ENCODE results near the gene THAP9. TPM values are rescaled to one million over a fixed set of nuclear protein-coding genes. Genes with fewer than 3 reads are reported as not detected.
A peak's percentile ranks its signal among the peaks of the same experiment; 100 is the strongest.

Gene THAP9
- total RNA-seq, 2 experiments from 2014 or later, result 10.5 to 16.4 TPM

DNA sequence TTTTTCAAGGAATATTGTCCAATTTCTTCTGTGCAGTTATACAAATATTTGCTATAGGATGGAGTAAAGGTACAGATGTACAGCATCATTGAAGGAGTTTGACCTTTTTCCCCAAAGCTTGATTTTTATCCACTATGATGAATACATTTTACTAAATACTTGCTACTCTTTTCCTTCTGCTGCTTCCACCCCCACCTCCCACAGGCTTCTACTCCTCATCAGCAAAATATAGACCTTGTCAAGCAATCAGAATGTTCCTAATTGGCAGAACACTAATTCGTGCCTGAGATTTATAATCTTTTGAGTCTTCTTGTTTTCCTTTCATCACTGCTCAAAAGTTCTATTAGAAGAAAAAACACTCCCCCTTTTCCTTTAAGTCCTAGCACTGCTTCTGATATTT is 3.8 kb upstream of the THAP9 start:
- Histone ChIP-seq H3K36me3 (ENCODE audit: insufficient read depth, low read length) (peaks cover 72% of the 10 kb centered on the region), H3K9me3 (ENCODE audit: low read length) (no peaks in the 10 kb centered on the region), H3K79me2 (ENCODE audit: insufficient read depth, low read depth, low read length) (peaks cover 92% of the 10 kb centered on the region), H3K4me3 (ENCODE audit: low read depth, low read length, poor library complexity, severe bottlenecking) (peak overlapping the region; percentile 6), H4K20me1 (ENCODE audit: insufficient read depth, low read length) (peaks cover 33% of the 10 kb centered on the region), H2AFZ (ENCODE audit: low read length) (no peak overlapping the region), H3K27ac (ENCODE audit: low read depth, low read length, poor library complexity, severe bottlenecking) (no peak overlapping the region), H3K4me2 (ENCODE audit: low read length) (peak overlapping the region; percentile 97), H3K4me1 (ENCODE audit: insufficient read depth, low read length, poor library complexity, severe bottlenecking) (peaks cover 41% of the 10 kb centered on the region), H3K9me2 (ENCODE audit: insufficient read depth, low read length) (no peaks in the 10 kb centered on the region)
- ChIA-PET CTCF (ENCODE audit: unreplicated experiment) (no interaction called here), POLR2A (interaction anchor here (0.6 to 0.8 kb wide), 2 partner anchors 10 to 47 kb away, joined by 3 to 4 read pairs; no protein-coding TSS in a partner anchor)
- no TSS peak for BruUV-seq (replicated peaks)
- DNase-seq (ENCODE audit: low spot score), result no peak
- intact Hi-C loops (cut with micrococcal nuclease; ENCODE audit: unreplicated experiment), result no loop called here
- TF ChIP-seq CTCF (conservative IDR thresholded peaks at IDR 0.05; ENCODE audit: low read length) (no peak), EZH2phosphoT487 (IDR thresholded peaks at IDR 0.05; ENCODE audit: borderline replicate concordance, low read depth, low read length) (no peak)

DNA sequence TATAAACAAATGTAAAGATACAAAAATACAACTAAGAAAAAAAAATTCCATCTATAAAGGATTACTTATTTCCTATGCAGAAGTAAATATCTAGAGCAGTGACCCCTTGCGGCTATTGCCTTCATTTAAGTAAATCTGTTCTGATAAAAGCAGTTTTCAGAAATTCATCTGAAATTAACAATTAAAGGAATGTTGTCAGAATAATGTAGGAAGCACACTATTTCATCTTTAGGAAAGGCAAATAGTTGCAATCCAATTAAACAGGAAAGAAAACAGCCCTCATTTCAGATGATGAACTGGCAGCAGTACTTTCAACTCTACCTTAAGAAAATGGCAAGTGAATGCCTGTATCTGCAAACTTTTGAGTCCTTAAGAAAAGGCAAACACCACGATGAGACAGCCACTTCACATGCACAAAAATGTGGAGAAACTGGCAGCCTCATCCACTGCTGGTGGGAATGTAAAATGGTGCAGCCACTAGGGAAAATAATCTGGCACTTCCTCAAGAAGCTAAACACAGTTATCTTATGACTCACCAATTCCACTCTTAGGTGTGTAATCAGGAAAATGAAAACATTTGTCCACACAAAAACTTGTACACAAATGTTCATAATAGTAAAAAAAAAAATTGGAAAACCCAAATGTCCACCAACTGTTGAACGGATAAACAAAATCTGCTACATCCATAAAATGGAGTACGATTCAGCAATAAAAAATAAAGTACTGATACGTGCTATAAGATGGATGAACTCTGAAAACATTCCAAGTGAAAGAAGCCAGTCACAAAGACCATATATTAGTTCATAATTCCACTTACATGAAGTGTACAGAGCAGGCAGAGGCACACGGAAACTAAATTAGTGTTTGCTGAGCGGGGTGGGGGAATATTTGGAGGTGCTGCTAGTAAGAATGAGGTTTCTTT is 2.0 kb upstream of the THAP9 start:
- ChIA-PET CTCF (ENCODE audit: unreplicated experiment) (interaction anchor here (0.9 to 2.1 kb wide), 2 partner anchors 113 to 136 kb away, joined by 3 to 9 read pairs; partner anchors contain the start of gene COPS4), POLR2A (interaction anchor here (0.5 to 2.9 kb wide), 12 partner anchors 9 to 630 kb away, joined by 3 to 41 read pairs (median 4); partner anchors contain the start of gene LIN54)
- H3K9me3 ChIP-seq (ENCODE audit: low read length), result no peaks in the 10 kb centered on the region
- BruUV-seq (replicated peaks), result no TSS peak
- H3K4me2 ChIP-seq (ENCODE audit: low read length), result peak overlapping the region; percentile 97
- peaks cover 28% of the 10 kb centered on the region for H4K20me1 ChIP-seq (ENCODE audit: insufficient read depth, low read length)
- peak; percentile 43 for DNase-seq (ENCODE audit: low spot score)
- peaks cover 37% of the 10 kb centered on the region for H3K4me1 ChIP-seq (ENCODE audit: insufficient read depth, low read length, poor library complexity, severe bottlenecking)
- H3K79me2 ChIP-seq (ENCODE audit: insufficient read depth, low read depth, low read length), result peaks cover 88% of the 10 kb centered on the region
- H3K9me2 ChIP-seq (ENCODE audit: insufficient read depth, low read length), result no peaks in the 10 kb centered on the region
- intact Hi-C loops (cut with micrococcal nuclease; ENCODE audit: unreplicated experiment), result no loop called here
- H3K27ac ChIP-seq (ENCODE audit: low read depth, low read length, poor library complexity, severe bottlenecking), result peak overlapping the region; percentile 87
- TF ChIP-seq CTCF (conservative IDR thresholded peaks at IDR 0.05; ENCODE audit: low read length), result peak; percentile 94
- TF ChIP-seq EZH2phosphoT487 (IDR thresholded peaks at IDR 0.05; ENCODE audit: borderline replicate concordance, low read depth, low read length), result no peak
- H3K4me3 ChIP-seq (ENCODE audit: low read depth, low read length, poor library complexity, severe bottlenecking), result peak overlapping the region; percentile 85
- H2AFZ ChIP-seq (ENCODE audit: low read length), result no peak overlapping the region
- H3K36me3 ChIP-seq (ENCODE audit: insufficient read depth, low read length), result peaks cover 59% of the 10 kb centered on the region
